ENCODE data around the gene SMAD7.

DNA sequence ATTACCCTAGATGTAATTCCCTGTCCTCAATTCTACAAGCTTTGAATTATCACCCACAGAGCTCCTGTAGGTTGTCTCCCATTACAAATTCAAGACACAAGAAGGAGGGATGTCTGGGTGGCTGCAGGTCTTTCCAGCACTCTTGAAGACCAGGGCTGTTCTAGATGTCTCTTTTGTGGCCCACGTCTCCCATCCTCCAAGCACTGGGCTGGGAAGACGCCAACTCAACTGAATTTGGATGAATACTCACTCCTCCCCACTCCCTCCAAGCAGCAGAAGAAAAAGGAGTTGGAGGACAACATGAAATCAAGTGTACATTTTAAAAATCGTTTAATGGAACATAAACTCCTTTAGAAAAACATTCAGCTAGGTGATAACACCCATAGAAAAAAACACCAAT lies 31.2 kb downstream of the SMAD7 start:
- TF ChIP-seq, protein P1, sequence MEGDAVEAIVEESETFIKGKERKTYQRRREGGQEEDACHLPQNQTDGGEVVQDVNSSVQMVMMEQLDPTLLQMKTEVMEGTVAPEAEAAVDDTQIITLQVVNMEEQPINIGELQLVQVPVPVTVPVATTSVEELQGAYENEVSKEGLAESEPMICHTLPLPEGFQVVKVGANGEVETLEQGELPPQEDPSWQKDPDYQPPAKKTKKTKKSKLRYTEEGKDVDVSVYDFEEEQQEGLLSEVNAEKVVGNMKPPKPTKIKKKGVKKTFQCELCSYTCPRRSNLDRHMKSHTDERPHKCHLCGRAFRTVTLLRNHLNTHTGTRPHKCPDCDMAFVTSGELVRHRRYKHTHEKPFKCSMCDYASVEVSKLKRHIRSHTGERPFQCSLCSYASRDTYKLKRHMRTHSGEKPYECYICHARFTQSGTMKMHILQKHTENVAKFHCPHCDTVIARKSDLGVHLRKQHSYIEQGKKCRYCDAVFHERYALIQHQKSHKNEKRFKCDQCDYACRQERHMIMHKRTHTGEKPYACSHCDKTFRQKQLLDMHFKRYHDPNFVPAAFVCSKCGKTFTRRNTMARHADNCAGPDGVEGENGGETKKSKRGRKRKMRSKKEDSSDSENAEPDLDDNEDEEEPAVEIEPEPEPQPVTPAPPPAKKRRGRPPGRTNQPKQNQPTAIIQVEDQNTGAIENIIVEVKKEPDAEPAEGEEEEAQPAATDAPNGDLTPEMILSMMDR (IDR thresholded peaks at IDR 0.05), result no peak
- TF ChIP-seq POLR2A (IDR thresholded peaks at IDR 0.05), result no peak
